GM12874 (cell line): ENCODE results near the gene GBE1.

ENCODE experiments used
- TF ChIP-seq, protein P1 (sequence below): IDR thresholded peaks from 2 replicates; pipeline ENCODE4 v1.5.1; 2011; ENCODE audit warnings: low read depth, mild to moderate bottlenecking, control low read depth, low read length, moderate library complexity; ENCODE audit not compliant: insufficient read depth

The GBE1 gene

GRCh38 chr3:81764002-81764401, 2.6 kb upstream of the GBE1 start:
- TF ChIP-seq, protein P1, sequence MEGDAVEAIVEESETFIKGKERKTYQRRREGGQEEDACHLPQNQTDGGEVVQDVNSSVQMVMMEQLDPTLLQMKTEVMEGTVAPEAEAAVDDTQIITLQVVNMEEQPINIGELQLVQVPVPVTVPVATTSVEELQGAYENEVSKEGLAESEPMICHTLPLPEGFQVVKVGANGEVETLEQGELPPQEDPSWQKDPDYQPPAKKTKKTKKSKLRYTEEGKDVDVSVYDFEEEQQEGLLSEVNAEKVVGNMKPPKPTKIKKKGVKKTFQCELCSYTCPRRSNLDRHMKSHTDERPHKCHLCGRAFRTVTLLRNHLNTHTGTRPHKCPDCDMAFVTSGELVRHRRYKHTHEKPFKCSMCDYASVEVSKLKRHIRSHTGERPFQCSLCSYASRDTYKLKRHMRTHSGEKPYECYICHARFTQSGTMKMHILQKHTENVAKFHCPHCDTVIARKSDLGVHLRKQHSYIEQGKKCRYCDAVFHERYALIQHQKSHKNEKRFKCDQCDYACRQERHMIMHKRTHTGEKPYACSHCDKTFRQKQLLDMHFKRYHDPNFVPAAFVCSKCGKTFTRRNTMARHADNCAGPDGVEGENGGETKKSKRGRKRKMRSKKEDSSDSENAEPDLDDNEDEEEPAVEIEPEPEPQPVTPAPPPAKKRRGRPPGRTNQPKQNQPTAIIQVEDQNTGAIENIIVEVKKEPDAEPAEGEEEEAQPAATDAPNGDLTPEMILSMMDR: no peak

GRCh38 chr3:81763001-81763400, 1.6 kb upstream of the GBE1 start:
- TF ChIP-seq, protein P1: no peak

GRCh38 chr3:81761904-81762580, 597 bp upstream of the GBE1 start:
- TF ChIP-seq, protein P1: no peak

- TF ChIP-seq, protein P1: no peak
These were observed 1.2 kb downstream of the GBE1 start for GRCh38 chr3:81760215-81760614.

- TF ChIP-seq, protein P1: no peak
These were observed 3.2 kb downstream of the GBE1 start for GRCh38 chr3:81758275-81758674.

DNA sequence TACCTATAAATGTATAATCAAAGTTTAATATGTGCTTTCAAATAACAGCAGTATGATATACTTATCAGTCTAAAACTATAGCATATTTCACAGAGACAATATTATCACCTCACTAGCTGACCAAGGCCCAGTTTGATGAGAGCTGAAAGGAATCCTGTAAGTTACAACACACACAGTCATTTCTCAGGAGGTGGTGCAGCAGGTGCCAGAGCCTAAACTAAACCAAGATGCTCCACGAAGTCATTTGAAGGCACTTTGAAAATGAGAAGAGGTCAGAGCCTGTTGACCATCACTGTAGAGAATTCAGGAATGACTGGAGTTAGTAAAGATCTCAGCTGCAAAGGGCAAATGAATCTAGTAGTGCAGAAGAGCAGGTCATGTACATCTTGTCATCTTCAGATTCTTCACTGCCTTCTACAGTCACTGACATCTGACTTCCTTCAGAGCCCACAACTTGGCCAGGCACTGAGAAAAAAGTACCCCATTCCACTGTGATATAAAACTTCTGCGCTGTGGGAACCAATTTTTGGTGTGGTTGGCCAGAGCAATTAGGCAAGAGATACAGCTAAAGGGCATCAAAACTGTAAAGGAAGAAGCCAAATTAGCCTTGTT, 7.9 kb downstream of the GBE1 start:
- TF ChIP-seq, protein P1: no peak

GRCh38 chr3:81752604-81753003, 8.8 kb downstream of the GBE1 start:
- TF ChIP-seq, protein P1: no peak
